NCI-H2107 treated with DMSO at 0.1 percent for 48 hours (cell line): ENCODE results near the gene RPTOR.

Experiments used
- DNase-seq: peaks from one replicate; lab custom pipeline; 2025; ENCODE audit not compliant: unreplicated experiment; lab: John Stamatoyannopoulos, UW

Gene RPTOR

DNA sequence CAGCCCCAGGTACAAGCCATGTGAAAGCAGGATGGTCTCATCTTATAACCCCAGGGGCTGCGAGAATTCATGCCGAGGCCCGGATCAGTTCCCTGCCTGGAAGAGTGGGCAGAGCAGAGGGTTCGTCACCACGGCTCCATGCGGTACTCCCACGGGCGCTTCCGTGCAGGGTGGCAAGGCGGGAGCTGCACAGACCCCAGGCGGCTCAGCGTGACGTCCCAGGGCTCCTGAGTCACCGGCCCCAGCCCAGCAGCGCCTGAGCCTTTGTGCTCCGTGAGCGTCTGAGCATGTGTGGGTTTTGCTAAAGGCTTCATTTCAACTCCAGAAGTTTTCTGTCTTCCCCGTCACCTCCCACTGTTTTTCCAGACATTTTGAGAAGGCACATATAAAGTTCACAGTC is 375.8 kb downstream of the RPTOR start:
- no peak for DNase-seq

DNA sequence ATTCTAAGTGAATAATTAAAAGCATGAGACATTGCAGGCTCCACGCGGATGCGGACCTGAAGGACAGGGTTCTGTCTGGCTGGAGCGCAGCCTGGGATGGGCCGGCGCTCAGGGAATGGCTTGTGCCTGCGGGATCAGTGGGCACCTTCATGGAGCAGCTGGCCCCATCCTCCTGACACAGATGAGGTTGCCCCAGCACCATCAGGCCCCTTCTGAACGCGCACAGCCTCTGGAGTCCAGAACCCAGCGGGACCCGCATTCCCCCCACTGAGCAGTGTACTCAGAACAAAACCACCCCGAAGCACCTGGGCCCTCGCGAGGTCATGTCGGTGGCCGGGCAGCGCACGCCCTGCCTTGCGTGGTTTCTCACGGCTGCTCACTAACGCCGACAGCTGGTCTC is 376.5 kb downstream of the RPTOR start:
- DNase-seq: no peak

DNA sequence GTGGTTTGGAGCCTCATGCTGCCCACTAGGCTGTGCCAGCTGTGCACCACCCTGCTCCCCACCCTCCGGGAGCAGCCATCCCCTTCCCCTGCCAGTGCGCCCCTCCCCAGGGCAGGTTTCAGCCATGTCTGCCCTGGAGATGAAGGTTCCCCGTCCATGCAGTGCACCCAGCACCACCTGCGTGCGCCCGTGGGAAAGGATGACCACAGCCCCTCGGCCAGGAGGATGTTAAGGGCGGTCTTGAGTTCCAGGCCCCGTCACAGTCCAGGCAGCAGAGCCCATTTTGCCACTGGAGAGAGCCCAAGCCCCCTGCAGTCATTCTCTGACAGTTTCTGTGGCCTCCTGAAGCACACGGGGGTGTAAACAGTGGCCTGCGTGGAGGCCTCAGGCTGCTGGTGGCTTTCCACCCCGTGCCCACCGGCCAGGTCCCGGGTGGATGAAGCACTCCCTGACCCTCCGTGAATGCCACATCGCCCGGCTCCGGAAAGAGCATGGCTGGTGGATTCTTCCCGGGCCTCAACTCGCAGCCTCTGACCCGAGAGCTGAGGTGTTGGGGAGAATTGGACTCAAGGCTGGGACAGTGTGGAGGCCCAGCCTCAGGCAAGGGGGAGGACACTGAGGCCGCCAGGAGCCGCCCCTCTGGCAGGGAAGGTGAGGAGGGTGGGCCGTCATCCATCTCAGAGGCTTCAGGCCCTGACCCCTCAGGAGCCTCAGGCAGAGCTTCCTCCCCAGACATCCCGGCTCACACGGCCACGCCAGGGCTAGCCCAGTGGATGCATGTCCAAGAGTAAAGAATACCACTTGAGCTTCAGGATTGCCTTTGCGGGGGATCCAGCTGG is 377.3 kb downstream of the RPTOR start:
- no peak for DNase-seq

DNA sequence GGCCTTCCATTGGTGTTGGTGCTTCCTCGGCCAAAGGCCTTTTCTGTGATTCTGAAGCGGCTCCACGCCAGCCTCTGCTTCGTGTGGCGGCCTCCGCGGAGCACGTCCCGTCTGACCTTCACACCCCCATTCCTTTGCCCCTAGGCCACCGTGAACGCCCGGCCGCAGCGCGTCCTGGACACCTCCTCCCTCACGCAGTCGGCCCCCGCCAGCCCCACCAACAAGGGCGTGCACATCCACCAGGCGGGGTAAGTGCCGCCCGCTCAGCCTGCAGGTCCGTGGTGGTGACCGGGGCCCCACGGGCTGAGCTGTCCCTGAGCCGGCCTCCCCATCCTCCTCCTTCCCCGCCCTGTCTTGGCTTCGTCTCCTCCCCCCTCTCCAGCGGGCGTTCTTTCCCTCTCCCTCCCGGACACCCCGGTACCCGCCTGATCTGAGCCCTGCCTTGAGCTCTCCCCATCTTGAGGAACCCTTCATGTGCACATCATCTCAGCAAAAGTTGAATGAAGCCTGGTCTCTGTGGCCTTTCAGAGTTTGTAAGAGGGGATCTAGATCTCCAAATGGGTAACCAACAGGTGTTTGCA is 378.0 kb downstream of the RPTOR start:
- no peak for DNase-seq

DNA sequence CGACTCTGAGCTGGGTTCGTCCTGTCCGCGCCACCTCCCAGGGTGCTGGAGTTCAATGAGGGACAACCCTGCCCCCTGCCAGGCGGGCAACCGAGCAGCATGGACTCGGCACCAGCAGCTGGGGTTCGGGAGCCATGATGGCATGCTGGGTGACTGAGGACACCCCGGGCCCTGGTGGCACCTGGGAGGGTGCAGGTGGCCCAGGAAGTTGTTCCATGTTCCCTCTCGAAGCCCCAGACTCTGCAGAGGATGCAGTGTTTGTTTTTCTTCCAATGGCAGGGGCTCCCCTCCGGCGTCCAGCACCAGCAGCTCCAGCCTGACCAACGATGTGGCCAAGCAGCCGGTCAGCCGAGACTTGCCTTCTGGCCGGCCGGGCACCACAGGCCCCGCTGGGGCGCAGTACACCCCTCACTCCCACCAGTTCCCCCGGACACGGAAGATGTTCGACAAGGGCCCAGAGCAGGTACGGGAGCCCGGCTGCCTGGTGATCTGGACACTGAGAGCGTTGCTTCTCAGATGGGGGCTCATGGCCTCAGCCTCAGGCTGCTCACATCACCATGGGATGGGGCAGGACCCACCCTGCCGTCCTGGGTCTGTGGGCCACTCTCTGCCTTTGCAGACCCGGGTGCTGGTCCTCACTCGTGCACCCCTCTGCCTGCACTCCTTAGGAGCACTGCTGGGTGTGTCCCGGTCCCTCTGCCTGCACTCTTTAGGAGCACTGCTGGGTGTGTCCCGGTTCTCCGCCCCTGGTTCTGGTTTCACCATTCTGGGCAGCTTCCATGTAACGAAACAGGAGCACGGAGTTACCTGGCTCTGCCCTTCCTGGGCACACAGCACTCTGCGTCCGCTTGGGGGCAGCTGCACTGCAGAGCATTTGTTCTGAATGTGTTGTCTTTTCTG is 378.8 kb downstream of the RPTOR start:
- DNase-seq: no peak

DNA sequence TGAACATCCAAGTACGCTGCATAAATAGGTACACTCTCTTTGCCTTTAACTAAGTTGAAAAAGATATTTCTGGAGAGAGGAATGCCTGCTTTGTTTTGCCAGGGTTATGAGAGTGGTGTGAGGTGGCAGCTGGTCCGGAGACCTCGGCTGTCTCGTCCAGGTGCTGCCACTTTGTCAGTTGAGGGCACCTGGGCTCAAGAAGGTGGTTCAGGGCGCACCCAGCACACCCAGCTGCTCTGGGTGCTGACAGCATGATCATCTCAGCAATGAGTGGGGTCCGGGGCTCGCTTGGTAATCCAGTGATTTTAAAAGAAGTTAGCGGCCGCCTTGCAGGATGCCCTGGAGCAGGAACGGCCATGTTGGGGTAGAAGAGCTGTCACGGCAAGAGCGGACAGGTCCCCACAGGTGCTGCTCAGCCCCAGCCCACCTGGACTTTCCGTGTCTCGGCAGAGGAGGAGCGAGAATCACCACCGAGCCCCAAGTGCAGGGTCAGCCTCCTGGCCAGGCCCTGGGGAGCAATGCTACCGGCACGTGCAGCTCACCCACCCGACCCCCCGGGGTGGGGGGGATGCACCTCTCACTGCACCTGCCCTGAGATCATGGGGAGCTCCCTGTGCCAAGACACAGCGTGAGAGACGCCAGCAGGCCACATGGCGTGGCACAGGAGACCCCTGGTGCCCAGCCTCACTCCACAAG is 379.6 kb downstream of the RPTOR start:
- DNase-seq: no peak

DNA sequence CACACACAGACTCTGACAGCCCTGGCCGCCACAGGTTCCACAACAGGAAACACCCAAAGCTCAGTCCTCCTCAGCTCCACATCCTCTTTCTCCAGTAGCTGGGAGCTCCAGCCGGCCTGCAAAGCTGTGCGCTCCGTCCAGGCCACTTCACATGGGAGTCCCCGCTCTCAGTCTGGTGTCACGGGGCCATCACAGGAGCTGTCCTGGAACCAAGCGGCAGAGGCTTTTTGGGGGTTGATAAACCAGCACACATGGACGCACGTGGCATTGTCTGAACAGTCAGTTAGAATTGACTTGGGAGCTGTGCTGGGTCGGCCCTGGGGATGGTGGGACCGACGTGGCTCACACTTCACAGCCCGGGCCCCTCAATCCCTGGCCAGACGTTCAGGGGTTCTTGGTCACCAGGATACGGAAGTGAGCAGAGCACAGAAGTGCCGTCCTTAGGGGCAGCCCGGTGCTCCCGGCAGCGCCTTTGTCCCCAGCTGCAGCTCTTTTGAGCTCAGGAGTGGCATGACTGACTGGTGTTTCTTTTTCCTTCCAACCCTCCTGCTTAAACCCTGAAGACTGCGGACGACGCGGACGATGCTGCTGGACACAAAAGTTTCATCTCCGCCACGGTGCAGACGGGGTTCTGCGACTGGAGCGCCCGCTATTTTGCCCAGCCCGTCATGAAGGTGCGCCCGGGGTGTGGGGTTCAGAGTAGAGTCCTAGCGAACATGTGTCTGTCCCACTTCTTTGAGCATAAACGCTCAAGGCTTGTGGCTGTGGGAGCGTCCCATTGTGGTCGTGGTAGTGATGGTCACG is 380.4 kb downstream of the RPTOR start:
- DNase-seq: no peak

DNA sequence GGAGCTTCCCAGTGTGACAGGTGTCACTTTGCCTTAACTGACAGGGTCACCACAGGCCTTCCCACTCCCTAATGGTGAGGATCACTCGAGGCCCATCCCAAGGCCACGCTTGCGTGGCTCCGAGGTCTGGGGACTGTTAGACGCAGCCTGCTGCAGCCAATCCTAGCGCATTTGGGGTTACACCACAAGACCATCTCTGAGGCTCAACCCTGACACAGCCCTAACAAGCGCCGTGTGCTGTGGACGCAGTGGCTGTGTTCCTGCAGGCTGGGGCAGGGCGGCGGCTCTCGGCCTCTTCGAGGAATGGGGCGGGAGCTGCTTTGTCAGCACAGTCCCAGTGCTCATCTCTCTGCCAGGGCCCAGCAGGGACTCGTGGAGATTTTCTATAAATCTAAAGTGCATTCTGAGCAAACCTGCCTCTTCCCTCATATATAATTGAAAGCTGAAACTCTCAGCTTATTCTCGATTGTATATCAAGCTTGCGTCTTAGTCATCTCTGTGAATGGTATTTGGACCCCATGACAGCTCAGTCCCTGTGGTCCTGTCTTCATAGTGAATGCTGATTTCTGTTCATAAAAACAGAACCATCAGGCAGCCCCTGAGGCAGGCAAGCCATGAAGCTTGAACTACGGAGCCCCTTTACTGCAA is 381.2 kb downstream of the RPTOR start:
- DNase-seq: no peak

DNA sequence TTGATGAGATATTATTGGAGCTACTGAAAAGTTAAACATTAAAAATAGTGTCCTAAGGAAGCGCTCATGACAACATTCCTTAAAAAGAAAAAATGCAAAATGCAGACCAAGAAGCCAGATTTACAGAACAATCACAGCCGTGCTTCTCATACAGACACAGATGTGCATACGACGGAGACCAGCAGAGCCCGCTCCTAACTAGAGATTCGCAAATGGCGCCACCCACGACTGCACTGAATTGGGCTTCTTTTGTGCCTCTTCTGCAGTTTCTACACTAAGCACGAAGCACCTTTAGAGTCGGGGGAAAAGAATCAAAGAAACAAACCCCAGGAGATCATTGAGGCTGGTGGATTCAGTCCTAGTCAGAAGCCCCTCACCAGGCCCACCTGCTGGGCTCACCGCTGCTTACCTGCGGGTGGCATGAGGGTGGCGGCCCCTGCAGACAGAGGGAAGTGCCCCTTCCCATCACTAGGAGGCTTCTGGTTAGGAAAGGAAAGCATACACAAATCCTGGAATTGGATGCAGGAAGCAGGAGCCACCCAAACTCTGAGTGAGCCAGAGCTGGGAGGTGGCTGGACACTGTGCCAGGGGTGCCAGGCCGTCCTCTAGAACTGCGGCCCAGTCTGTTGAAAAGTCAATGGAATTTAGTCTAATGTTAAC is 382.1 kb downstream of the RPTOR start:
- no peak for DNase-seq

DNA sequence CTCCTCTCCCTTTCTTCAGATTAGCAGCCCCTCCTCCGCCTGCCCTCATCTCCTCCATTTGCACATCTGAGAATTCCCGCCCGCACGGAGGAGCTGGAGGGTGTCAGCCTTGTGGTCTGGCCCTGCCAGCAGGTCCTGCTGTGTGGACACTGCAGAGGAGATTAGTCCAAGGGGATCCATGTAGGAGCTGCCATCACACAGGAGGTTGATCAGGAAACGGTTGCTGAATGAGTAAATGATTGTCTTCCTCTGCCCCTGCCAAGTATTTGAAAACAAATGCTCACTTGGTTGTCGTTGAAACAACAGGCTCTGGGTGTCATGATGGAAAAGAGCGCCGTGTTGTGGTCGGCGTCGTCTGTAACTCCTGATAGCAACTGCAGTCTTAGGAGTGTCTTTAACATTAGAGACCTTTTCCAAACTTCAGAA is 383.2 kb downstream of the RPTOR start:
- no peak for DNase-seq

DNA sequence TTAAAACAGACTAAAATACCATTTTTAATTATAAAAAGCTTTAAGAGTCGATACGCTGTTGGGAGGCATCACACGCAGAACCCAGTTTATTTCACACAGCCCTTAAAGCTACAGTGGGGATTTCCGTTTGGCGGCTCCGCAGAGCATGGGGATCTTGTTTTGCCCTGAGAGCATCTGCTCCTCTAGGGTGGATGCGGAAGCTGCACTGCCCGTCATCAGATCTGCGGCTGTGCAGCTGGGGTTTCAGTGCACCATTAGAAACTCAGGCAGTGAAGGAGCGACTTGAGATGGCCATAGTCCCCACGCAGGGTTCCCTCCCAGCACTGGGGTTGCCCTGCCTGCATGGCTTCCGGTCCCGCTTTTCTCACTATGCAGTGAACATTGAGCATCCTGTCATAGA is 384.8 kb downstream of the RPTOR start:
- no peak for DNase-seq

DNA sequence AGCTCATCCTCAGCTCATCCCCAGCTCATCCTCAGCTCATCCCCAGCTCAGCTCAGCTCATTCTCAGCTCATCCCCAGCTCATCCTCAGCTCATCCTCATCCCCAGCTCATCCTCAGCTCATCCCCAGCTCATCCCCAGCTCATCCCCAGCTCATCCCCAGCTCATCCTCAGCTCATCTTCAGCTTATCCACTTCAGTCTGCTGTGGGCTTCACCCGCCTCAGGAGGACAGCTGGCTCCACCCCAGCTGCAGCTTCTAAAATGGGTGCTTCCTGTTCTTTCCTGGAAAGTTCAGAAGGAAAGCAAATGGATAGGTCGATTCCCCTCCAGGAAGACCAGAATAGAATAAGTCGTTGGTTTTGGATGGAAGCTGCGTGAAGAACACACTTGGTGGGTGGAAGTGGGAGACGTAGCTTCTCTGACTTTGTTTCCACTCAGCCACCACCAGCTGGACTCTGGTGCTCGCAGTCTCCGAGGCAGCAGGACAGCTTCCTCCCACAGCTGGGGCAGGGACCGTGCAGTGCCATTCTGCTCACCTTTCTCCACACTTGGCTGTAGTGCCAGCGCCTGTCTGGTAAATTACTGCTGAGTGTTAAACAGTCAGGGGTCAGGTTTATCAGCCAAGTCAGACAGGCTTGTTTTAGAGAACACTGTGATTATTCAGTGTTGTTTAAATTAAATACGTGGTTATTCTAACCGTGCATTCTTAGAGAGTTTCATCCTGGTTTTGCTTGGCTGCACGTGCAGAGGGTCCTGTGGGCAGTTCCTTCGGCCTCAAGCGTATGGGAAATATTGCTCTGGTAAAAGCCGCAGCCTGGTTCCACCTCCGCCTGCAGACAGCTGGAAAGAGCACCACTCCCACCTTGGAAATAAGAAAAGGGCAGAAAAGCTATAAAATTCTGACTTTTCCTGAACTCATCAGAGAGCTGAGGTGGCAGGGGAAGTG is 386.0 kb downstream of the RPTOR start:
- no peak for DNase-seq

DNA sequence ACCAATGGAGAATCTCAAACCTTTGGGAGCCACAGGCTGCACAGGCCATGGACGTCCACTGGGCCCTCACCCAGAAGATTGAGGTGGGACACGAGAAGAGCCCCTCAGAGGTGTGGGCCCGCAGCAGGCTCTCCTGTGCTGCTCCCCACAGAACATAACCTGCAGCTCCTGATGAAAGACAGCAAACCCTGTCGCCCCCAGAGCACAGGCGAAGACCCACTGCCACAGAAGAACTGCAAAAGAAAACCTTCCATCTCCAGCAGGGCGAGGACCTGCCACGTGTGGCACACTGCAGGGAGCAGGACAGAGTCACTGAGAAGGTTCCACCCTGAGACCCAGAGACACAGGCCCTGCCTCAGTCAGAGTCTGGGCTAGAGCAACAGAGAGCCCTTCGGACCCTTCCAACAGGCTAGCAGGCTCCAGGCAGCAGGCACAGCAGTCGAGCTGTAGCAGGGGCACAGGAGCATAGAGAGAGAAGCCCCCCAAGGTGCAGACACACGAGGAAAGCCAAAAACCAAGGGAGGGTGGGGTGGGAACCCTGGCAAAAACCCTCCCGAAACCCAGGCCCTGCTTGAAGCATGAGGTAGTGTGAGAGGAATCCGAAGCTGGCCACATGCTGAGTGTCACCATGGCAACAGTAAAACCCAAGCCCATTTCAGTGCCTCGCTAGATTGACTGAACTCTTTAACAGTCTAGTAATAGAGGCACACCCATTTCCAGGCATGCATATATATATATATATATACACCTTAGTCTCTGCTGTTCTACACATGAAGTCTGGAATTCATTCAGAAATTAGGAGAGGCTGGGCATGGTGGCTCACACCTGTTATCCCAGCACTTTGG is 387.0 kb downstream of the RPTOR start:
- no peak for DNase-seq

DNA sequence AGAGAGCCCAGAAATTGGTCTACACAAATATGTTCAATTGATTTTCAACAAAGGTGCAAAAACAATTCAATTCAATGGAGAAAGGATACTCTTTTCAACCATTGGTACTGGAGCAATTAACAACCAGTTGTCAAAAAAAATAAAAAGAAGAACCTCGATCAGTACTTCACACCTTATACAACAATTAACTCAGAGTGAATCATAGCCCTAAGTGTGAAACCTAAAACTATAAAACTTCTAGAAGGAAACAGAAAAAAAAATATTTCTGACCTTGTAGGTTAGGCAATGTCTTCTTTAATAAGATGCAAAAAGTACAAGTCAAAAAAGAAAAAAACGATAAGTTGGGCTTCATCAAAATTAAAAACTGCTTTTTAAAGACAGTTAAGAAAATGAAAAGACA is 390.9 kb downstream of the RPTOR start:
- no peak for DNase-seq

DNA sequence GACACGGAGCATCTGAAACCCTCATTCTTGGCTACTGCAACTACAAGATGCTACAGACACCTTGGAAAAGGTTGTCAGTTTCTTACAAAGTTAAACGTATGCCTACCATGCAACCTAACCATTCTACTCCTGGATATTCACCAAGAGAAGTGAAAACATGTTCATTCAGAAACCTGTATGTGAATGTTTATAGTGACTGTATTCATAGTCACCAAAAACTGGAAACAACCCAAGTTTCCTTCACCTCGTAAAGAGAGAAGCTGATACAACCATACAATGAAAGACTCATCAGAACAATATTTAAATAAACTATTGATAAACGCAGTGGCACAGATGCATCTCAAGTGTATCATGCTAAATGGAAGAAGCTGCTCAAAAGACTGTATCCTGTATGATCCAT is 391.6 kb downstream of the RPTOR start:
- no peak for DNase-seq

DNA sequence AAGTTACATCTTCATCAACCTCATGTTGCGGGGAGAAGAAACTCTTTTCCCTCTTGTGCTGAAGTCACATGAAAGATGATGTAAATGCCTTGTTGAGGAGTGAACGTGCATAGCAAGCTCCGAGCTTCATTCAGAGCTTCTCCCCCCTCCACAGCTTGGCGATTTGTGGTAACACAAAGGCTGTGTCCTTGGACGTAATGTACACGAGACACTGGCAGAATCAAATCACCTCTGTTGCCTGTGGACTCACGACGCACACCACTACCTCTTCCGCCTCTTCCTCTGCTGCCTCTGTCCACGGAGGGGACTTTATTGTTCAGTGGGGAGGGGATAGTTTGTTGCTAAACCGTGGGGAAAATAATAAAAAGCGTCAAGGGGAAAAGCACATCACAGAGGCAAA is 392.1 kb downstream of the RPTOR start:
- peak; percentile 63 for DNase-seq
